ENCODE results near the gene FOSL1.

GRCh38 chr11:65856689-65857499 lies 43.3 kb downstream of the FOSL1 start:
- no peak for TF ChIP-seq CTCF (IDR thresholded peaks at IDR 0.05)
- TF ChIP-seq POLR2A (IDR thresholded peaks at IDR 0.05; ENCODE audit: low read depth), result peak; percentile 78
- TF ChIP-seq POLR2AphosphoS5 (IDR thresholded peaks at IDR 0.05), result peak; percentile 84 to 90
